Globus pallidus (tissue), 1 donor: ENCODE results near the gene TEKT4.
"Not testable (repeated sequence)": the region's sequence is repeated elsewhere in the genome, so short reads cannot be mapped to it uniquely, and the experiment has no call there.

Source experiments
- DNase-seq: peaks from one replicate; pipeline ENCODE4 v3.0.0-alpha.2; 2015; ENCODE audit warnings: low spot score

The TEKT4 gene

GRCh38 chr2:94875820-94876522 lies 4.7 kb downstream of the TEKT4 start:
- no peak for DNase-seq

DNA sequence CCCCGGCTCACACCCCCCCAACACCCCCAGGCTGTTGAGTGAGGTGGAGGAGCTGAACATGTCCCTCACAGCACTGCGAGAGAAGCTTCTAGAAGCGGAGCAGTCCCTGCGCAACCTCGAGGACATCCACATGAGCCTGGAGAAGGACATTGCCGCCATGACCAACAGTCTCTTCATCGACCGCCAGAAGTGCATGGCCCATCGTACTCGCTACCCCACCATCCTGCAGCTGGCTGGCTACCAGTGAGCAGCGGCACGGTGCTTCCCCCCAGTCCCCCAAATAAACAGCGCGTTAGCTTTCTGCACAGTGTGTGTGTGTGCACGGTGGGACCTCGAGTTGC lies 5.3 kb downstream of the TEKT4 start:
- DNase-seq, result no peak

GRCh38 chr2:94877129-94877528 lies 5.9 kb downstream of the TEKT4 start:
- DNase-seq, result no peak

- not testable (repeated sequence) for DNase-seq
These were observed 7.3 kb downstream of the TEKT4 start for GRCh38 chr2:94878575-94878974.

DNA sequence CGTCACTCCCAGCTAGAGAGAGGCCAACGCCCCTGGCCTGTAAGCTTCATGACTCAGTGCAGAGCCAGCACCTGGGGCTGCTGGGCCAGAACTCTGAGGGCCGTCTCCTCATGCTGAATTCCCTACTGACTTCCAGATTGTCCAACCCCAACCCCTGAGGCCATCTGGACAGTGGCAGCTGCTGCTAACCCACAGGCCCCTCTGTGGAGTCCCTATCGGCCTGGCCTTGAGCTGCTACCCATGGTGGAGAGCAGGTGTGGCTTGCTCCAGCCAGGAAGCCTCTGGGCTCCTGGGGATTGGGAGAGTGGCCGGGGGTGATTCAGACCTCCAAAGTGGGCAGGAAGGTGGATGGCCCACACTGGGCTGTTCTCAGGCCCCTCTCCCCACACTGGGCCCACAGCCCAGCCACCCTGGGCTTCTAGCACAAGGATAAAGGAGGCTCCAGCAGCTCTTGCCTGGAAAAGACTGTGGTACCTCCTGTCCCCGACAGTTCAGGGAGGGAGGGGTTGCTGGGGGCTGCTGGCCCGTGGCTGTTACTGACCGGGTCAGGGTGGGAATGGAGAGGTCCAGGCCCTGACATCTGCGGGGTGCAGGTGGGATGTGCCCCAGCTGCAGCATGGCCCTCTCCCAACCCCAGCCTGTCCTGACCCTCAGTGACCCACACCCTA lies 8.2 kb downstream of the TEKT4 start:
- no peak for DNase-seq

GRCh38 chr2:94879982-94880377 lies 8.8 kb downstream of the TEKT4 start:
- DNase-seq, result no peak

DNA sequence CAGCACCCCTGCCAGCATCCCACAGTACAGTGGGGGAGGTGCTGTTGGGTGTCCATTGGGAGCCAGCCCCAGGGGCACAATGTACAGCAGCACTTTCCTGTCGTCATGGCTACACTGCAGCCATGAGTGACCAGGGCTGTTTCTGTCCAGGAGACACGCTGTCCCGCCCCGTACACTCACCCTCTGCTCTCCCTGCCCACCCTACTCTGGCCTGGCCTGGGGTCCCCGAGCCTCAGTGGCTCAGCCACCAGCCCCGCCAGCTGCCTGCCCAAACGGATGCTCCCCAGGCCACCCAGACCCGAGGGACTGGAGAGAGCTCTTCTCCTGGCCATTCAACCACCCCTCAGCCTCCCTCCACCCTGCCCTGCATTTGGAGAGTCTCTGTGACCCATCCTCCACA lies 9.3 kb downstream of the TEKT4 start:
- DNase-seq, result no peak

DNA sequence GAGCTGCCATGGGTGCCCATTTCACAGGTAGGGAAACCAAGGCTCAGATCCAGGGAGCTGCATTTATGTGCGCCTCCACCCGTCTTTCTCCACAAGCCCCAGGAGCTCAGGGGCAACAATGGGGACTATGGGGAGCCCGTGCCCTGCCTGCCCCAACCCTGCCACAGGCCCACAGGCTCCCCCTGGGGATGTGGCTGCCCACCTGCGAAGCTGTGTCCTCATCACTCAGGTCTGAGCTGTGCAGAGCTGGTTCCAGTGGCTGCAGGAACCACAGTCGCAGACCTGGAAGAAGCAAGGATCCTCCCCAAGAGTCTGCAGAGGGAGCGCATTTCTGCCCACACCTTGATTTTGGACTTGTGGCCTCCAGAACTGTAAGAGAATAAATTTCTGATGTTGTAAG lies 9.8 kb downstream of the TEKT4 start:
- no peak for DNase-seq

DNA sequence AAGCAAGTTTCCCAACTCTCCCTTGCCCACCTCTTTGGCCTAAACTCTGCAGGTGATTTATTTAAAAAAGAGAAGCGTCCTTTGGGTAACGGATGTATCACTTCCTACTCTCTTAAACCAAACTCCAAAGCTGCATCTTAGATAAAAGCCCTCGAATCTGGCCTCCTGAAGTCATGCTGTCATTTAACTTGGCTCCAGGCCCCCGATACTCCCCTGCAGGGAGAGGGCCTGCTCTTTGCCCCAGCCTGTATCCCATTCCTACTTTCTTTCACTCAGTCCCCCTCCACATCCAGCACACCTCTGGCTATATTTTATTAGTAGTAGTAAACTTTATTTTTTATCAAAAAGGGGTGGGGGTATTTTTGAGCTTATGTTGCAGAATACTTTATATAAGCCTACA lies 19.0 kb downstream of the TEKT4 start:
- DNase-seq, result no peak

DNA sequence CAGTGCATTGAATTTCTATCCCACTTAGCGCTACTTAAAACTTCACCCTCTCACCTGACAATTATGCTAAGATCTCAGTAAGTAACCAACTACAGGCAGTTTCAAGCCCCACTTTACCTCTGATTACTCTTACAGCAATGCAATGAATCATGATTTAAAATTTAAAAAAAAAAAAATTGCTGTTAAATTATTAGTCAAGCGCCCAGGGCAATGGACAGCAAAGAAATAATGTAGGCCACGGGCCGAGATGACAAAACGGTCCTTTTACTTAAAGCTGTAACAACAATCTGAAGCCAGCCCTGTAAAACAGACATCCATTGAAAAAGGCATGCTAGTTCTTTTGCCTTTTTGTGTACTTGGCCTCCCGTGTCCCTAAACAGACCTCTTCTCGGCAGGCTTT lies 24.0 kb downstream of the TEKT4 start:
- not testable (repeated sequence) for DNase-seq

- DNase-seq, result not testable (repeated sequence)
These were observed 35.7 kb downstream of the TEKT4 start for GRCh38 chr2:94906976-94907375.

GRCh38 chr2:94923196-94923595 lies 52.0 kb downstream of the TEKT4 start:
- no peak for DNase-seq

DNA sequence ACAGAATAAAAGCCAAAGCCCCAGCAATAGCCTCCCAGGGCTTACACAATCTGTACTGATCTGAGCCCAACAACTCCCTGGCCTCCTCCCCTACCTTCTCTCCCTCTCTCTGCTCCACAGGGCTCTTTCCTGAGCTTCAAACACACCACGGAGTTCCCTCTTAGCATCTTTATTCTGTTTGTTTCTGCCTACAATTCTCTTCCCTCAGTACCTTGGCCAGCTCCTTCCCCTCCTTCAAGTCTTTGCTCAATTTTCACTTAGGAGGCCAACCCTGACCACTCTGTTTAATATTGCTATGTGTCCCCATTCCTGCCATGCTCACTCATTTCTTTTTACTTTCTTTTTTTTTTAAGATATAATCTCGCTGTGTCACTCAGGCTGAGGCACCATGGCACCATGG lies 53.8 kb downstream of the TEKT4 start:
- not testable (repeated sequence) for DNase-seq
